IMR-90 (cell line): ENCODE measurements around the gene RIPK4. TPM values are rescaled to one million over a fixed set of nuclear protein-coding genes. Genes with fewer than 3 reads are reported as not detected.

Source experiments
- ATAC-seq: fragments of 200-7000 bp; cut with Tn5 transposase; 2 replicates; pipeline ENCODE4 v1.9.1; 2020; ENCODE audit warnings: low read depth, mild to moderate bottlenecking, moderate library complexity
- BruUV-seq: library from RNA; stranded (reverse); fragments of 400-500 nt; replicated peaks from 2 replicates; lab custom pipeline; 2021; lab: Mats Ljungman, UMichigan
- CTCF ChIA-PET: fragments of 300-600 bp; formaldehyde crosslinking; extraction: SDS; loops from one replicate; lab custom pipeline; 2021; ENCODE audit warnings: antibody characterized with exemption; lab: Yijun Ruan, JAX
- POLR2A ChIA-PET: fragments of 300-600 bp; sonication (Branson Sonifier 250); formaldehyde crosslinking; loops from one replicate; lab custom pipeline; 2022; ENCODE audit warnings: antibody characterized with exemption; ENCODE audit not compliant: unreplicated experiment; lab: Charles Lee
- DNase-seq: peaks from one replicate; pipeline ENCODE4 v3.0.0; 2013
- H2AFZ ChIP-seq: replicated peaks from 2 replicates; pipeline ENCODE3; 2013; ENCODE audit warnings: low read length, mild to moderate bottlenecking; ENCODE audit not compliant: poor library complexity
- H2AK5ac ChIP-seq: 2 replicates; pipeline ENCODE4 v1.6.1; 2013; ENCODE audit warnings: low read depth, low read length, inconsistent platforms
- H2AK9ac ChIP-seq: replicated peaks from 2 replicates; pipeline ENCODE3; 2013; ENCODE audit warnings: mild to moderate bottlenecking, low read depth, low read length, moderate library complexity; ENCODE audit not compliant: poor library complexity
- H2BK120ac ChIP-seq: 2 replicates; pipeline ENCODE4 v1.6.1; 2013; ENCODE audit warnings: low read depth, low read length, inconsistent platforms
- H2BK15ac ChIP-seq: 3 replicates; pipeline ENCODE4 v1.6.1; 2013; ENCODE audit warnings: low read depth, low read length, inconsistent platforms
- H2BK20ac ChIP-seq: 2 replicates; pipeline ENCODE4 v1.6.1; 2013; ENCODE audit warnings: low read depth, mild to moderate bottlenecking, inconsistent platforms, low read length, moderate library complexity
- H2BK5ac ChIP-seq: 2 replicates; pipeline ENCODE4 v1.6.1; 2013; ENCODE audit warnings: mild to moderate bottlenecking, low read depth, low read length, inconsistent platforms; ENCODE audit not compliant: poor library complexity, severe bottlenecking
- H3K14ac ChIP-seq: replicated peaks from 2 replicates; pipeline ENCODE4 v1.6.1; 2013; ENCODE audit warnings: low read depth, low read length, inconsistent platforms
- H3K18ac ChIP-seq: 2 replicates; pipeline ENCODE4 v1.6.1; 2013; ENCODE audit warnings: low read depth, low read length, control low read depth
- H3K23ac ChIP-seq: 2 replicates; pipeline ENCODE4 v1.6.1; 2013; ENCODE audit warnings: low read depth, low read length, inconsistent platforms
- H3K27ac ChIP-seq: 2 replicates; pipeline ENCODE4 v1.5.1; 2013; ENCODE audit warnings: mild to moderate bottlenecking, control low read depth, low read length; ENCODE audit not compliant: insufficient read depth
- H3K27me3 ChIP-seq: 2 replicates; pipeline ENCODE4 v1.6.1; 2013; ENCODE audit warnings: low read length; ENCODE audit not compliant: control insufficient read depth, insufficient read depth
- H3K36me3 ChIP-seq: 2 replicates; pipeline ENCODE4 v1.6.1; 2013; ENCODE audit warnings: low read length, mixed read lengths; ENCODE audit not compliant: control insufficient read depth, insufficient read depth
- H3K4ac ChIP-seq: 2 replicates; pipeline ENCODE4 v1.6.1; 2013; ENCODE audit warnings: low read depth, low read length, inconsistent platforms
- H3K4me1 ChIP-seq: 2 replicates; pipeline ENCODE4 v1.6.1; 2013; ENCODE audit warnings: low read length, mixed read lengths; ENCODE audit not compliant: control insufficient read depth, insufficient read depth
- H3K4me2 ChIP-seq: 2 replicates; pipeline ENCODE4 v1.6.1; 2013; ENCODE audit warnings: low read depth, mild to moderate bottlenecking, control low read depth, low read length, moderate library complexity
- H3K4me3 ChIP-seq: 2 replicates; pipeline ENCODE4 v1.5.1; 2013; ENCODE audit warnings: low read depth, mild to moderate bottlenecking, control low read depth, low read length, moderate library complexity; ENCODE audit not compliant: insufficient read depth
- H3K56ac ChIP-seq: 2 replicates; pipeline ENCODE4 v1.6.1; 2013; ENCODE audit warnings: low read length, inconsistent platforms; ENCODE audit not compliant: insufficient read depth; ENCODE audit errors: extremely low read depth
- H3K79me1 ChIP-seq, 2 experiments: 2 replicates each; pipeline ENCODE4 v1.6.1; 2013; ENCODE audit warnings: low read length in 2 of 2, inconsistent platforms in 1 of 2, low read depth in 1 of 2
- H3K9ac ChIP-seq: 2 replicates; pipeline ENCODE4 v1.6.1; 2013; ENCODE audit warnings: low read depth, low read length, control low read depth
- H3K9me1 ChIP-seq: 2 replicates; pipeline ENCODE4 v1.6.1; 2013; ENCODE audit warnings: low read length, inconsistent platforms; ENCODE audit not compliant: insufficient read depth
- H3K9me3 ChIP-seq: 2 replicates; pipeline ENCODE4 v1.6.1; 2013; ENCODE audit warnings: low read length; ENCODE audit not compliant: control insufficient read depth, insufficient read depth
- H4K20me1 ChIP-seq: 2 replicates; pipeline ENCODE4 v1.6.1; 2013; ENCODE audit warnings: low read length, inconsistent platforms; ENCODE audit not compliant: insufficient read depth
- H4K5ac ChIP-seq: 2 replicates; pipeline ENCODE4 v1.6.1; 2013; ENCODE audit warnings: mild to moderate bottlenecking, low read depth, low read length, control low read depth
- H4K8ac ChIP-seq, 2 experiments: 2 replicates each; pipeline ENCODE4 v1.6.1; 2013; ENCODE audit warnings: low read depth in 2 of 2, low read length in 2 of 2, control low read depth in 1 of 2, inconsistent platforms in 1 of 2
- H4K91ac ChIP-seq: 2 replicates; pipeline ENCODE4 v1.6.1; 2013; ENCODE audit warnings: low read depth, low read length, inconsistent platforms; ENCODE audit not compliant: insufficient read depth
- BHLHE40 ChIP-seq: fragments of 150-350 bp; IDR thresholded peaks from 2 replicates; pipeline ENCODE4 v1.6.1; 2016; ENCODE audit warnings: mild to moderate bottlenecking, low read depth, low read length
- CEBPB ChIP-seq: IDR thresholded peaks from 2 replicates; pipeline ENCODE4 v1.6.1; 2012; ENCODE audit warnings: low read depth, low read length, improper control_type of control experiment
- CHD1 ChIP-seq: IDR thresholded peaks from 2 replicates; pipeline ENCODE4 v1.6.1; 2012; ENCODE audit warnings: low read depth, low read length, improper control_type of control experiment
- FOS ChIP-seq: fragments of 150-350 bp; IDR thresholded peaks from 2 replicates; pipeline ENCODE4 v1.6.1; 2016; ENCODE audit warnings: low read depth, low read length
- MAFK ChIP-seq: IDR thresholded peaks from 2 replicates; pipeline ENCODE4 v1.6.1; 2012; ENCODE audit warnings: low read depth, low read length, improper control_type of control experiment
- MAZ ChIP-seq: IDR thresholded peaks from 2 replicates; pipeline ENCODE4 v1.6.1; 2012; ENCODE audit warnings: low read depth, mild to moderate bottlenecking, low read length, improper control_type of control experiment, moderate library complexity, borderline replicate concordance
- MXI1 ChIP-seq: IDR thresholded peaks from 2 replicates; pipeline ENCODE4 v1.6.1; 2012; ENCODE audit warnings: low read depth, mild to moderate bottlenecking, low read length, moderate library complexity, borderline replicate concordance
- NFE2L2 ChIP-seq: fragments of 150-350 bp; IDR thresholded peaks from 2 replicates; pipeline ENCODE4 v1.6.1; 2016; ENCODE audit warnings: low read depth, mild to moderate bottlenecking, low read length
- POLR2A ChIP-seq: IDR thresholded peaks from 2 replicates; pipeline ENCODE4 v1.6.1; 2012; ENCODE audit warnings: mild to moderate bottlenecking, low read depth, low read length
- RAD21 ChIP-seq: IDR thresholded peaks from 2 replicates; pipeline ENCODE4 v1.6.1; 2012; ENCODE audit warnings: low read length, improper control_type of control experiment
- RCOR1 ChIP-seq: IDR thresholded peaks from 2 replicates; pipeline ENCODE4 v1.6.1; 2012; ENCODE audit warnings: mild to moderate bottlenecking, low read length, improper control_type of control experiment; ENCODE audit not compliant: insufficient replicate concordance
- RFX5 ChIP-seq: IDR thresholded peaks from 2 replicates; pipeline ENCODE4 v1.8.0; 2012; ENCODE audit warnings: low read depth, mild to moderate bottlenecking, low read length, moderate library complexity
- SMC3 ChIP-seq: fragments of 150-350 bp; IDR thresholded peaks from 2 replicates; pipeline ENCODE4 v1.6.1; 2016; ENCODE audit warnings: low read depth, mild to moderate bottlenecking, antibody characterized with exemption, low read length, moderate library complexity
- WGBS, 2 experiments: methylation state at CpG; one replicate each; pipeline versions ENCODE4 v1.1.5 to v1.1.7; 2013; ENCODE audit warnings: missing lambda C conversion rate in 2 of 2; ENCODE audit not compliant: insufficient read length in 1 of 2; ENCODE audit errors: extremely low coverage in 2 of 2; 5-methylcytosine and 5-hydroxymethylcytosine counted together
- dilution Hi-C: fragments of 300-500 bp; cut with HindIII; formaldehyde crosslinking; loops from one replicate; pipeline ENCODE4 v1.14.3; 2018; ENCODE audit warnings: low sequenced_read_pairs; ENCODE audit not compliant: unreplicated experiment
- in situ Hi-C: fragments of 300-500 bp; cut with MboI; formaldehyde crosslinking; loops from 3 replicates; pipeline ENCODE4 v1.14.3; 2019; ENCODE audit warnings: low sequenced_read_pairs, inconsistent platforms, mixed read lengths
- intact Hi-C: fragments of 100-400 bp; cut with micrococcal nuclease; formaldehyde crosslinking; loops from 2 replicates; pipeline ENCODE4 v1.10.0; 2022
- polyA plus RNA-seq, 3 experiments: library from polyadenylated mRNA; depleted of rRNA; stranded (reverse); fragments of >200 nt; gene quantifications; 2 replicates each; pipeline ENCODE4 v1.2.3, GENCODE V29; 2012; ENCODE audit warnings: low replicate concordance in 1 of 3
- total RNA-seq: library from RNA; depleted of rRNA; stranded (reverse); fragments of >200 nt; gene quantifications from 2 replicates; pipeline ENCODE4 v1.2.3, GENCODE V29; 2012
- TF ChIP-seq, protein P1 (sequence below): fragments of 150-350 bp; IDR thresholded peaks from 2 replicates; pipeline ENCODE4 v1.6.1; 2017; ENCODE audit warnings: mild to moderate bottlenecking, antibody characterized with exemption, low read length, low read depth
- TF ChIP-seq, protein P2 (sequence below): fragments of 150-350 bp; IDR thresholded peaks from 2 replicates; pipeline ENCODE4 v1.6.1; 2016; ENCODE audit warnings: low read depth, mild to moderate bottlenecking, low read length, moderate library complexity, borderline replicate concordance
- TF ChIP-seq, protein P3 (sequence below): conservative IDR thresholded peaks from 2 replicates; pipeline ENCODE4 v1.5.1; 2012; ENCODE audit warnings: mild to moderate bottlenecking, low read depth, low read length, improper control_type of control experiment

Gene RIPK4
- total and polyA plus RNA-seq, 2 of the 4 experiments (the other 2 are of a cell fraction) = under 0.01 to 0.03 TPM

DNA sequence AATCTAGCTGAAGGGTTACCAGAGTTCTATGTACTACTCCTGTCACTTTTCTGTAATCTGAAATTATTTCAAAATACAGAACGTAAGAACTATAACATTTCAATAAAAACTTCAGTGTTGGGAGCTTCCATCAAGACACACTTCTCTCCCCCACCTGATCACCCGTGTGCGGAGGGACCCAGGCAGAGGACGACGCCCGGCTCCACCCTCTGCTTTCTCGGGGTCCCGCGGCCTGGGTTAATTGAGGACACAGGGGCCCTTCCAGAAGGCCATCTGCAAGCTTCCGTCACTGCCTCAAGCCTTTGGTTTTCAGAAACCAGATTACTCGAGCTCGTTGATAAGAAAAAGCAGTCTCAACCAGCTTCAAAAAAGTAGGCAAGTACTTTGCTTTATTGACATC lies 27.8 kb downstream of the RIPK4 start:
- no peak overlapping the region for H2BK20ac ChIP-seq
- H3K18ac ChIP-seq = no peak overlapping the region
- H2AK9ac ChIP-seq = no peak overlapping the region
- no peak overlapping the region for H4K5ac ChIP-seq
- H3K79me1 ChIP-seq = no peaks in the 10 kb centered on the region
- H2BK5ac ChIP-seq = no peak overlapping the region
- no TSS peak for BruUV-seq
- intact Hi-C loops (no loop called here), in situ Hi-C loops (no loop called here), dilution Hi-C loops (no loop called here)
- TF ChIP-seq SMC3 (no peak), RAD21 (no peak), MAZ (no peak), CHD1 (no peak), NFE2L2 (no peak), FOS (no peak), MXI1 (no peak), MAFK (no peak), BHLHE40 (no peak), RFX5 (no peak), RCOR1 (no peak), CEBPB (no peak), POLR2A (no peak)
- TF ChIP-seq, protein P1, sequence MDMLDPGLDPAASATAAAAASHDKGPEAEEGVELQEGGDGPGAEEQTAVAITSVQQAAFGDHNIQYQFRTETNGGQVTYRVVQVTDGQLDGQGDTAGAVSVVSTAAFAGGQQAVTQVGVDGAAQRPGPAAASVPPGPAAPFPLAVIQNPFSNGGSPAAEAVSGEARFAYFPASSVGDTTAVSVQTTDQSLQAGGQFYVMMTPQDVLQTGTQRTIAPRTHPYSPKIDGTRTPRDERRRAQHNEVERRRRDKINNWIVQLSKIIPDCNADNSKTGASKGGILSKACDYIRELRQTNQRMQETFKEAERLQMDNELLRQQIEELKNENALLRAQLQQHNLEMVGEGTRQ = no peak
- TF ChIP-seq, protein P2, sequence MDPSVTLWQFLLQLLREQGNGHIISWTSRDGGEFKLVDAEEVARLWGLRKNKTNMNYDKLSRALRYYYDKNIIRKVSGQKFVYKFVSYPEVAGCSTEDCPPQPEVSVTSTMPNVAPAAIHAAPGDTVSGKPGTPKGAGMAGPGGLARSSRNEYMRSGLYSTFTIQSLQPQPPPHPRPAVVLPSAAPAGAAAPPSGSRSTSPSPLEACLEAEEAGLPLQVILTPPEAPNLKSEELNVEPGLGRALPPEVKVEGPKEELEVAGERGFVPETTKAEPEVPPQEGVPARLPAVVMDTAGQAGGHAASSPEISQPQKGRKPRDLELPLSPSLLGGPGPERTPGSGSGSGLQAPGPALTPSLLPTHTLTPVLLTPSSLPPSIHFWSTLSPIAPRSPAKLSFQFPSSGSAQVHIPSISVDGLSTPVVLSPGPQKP = no peak
- TF ChIP-seq, protein P3, sequence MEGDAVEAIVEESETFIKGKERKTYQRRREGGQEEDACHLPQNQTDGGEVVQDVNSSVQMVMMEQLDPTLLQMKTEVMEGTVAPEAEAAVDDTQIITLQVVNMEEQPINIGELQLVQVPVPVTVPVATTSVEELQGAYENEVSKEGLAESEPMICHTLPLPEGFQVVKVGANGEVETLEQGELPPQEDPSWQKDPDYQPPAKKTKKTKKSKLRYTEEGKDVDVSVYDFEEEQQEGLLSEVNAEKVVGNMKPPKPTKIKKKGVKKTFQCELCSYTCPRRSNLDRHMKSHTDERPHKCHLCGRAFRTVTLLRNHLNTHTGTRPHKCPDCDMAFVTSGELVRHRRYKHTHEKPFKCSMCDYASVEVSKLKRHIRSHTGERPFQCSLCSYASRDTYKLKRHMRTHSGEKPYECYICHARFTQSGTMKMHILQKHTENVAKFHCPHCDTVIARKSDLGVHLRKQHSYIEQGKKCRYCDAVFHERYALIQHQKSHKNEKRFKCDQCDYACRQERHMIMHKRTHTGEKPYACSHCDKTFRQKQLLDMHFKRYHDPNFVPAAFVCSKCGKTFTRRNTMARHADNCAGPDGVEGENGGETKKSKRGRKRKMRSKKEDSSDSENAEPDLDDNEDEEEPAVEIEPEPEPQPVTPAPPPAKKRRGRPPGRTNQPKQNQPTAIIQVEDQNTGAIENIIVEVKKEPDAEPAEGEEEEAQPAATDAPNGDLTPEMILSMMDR = no peak
- H3K4me2 ChIP-seq = no peak overlapping the region
- H3K27ac ChIP-seq = no peak overlapping the region
- H3K14ac ChIP-seq = no peak overlapping the region
- no peak for ATAC-seq
- no peak overlapping the region for H3K56ac ChIP-seq
- ChIA-PET CTCF (no interaction called here), POLR2A (no interaction called here)
- H3K9me1 ChIP-seq = no peaks in the 10 kb centered on the region
- H3K23ac ChIP-seq = no peak overlapping the region
- no peak for DNase-seq
- 72% methylated on average over 10 of the region's 12 CpGs; no CpG with 5 or more reads in 1 of the 2 experiments for WGBS, 2 experiments
- no peak overlapping the region for H4K8ac ChIP-seq
- peaks cover 23% of the 10 kb centered on the region for H3K27me3 ChIP-seq
- no peak overlapping the region for H2AFZ ChIP-seq
- H4K91ac ChIP-seq = no peak overlapping the region
- no peaks in the 10 kb centered on the region for H4K20me1 ChIP-seq
- H3K9me3 ChIP-seq = peaks cover 7% of the 10 kb centered on the region
- H2AK5ac ChIP-seq = no peak overlapping the region
- no peak overlapping the region for H2BK15ac ChIP-seq
- no peak overlapping the region for H3K9ac ChIP-seq
- H3K4ac ChIP-seq = no peak overlapping the region
- no peaks in the 10 kb centered on the region for H3K4me1 ChIP-seq
- H3K4me3 ChIP-seq = no peak overlapping the region
- no peak overlapping the region for H2BK120ac ChIP-seq
- no peaks in the 10 kb centered on the region for H3K36me3 ChIP-seq
